A673 (cell line): ENCODE results near the gene CBLB.

ENCODE experiments used
- EZH2 ChIP-seq: fragments of 200-600 bp; sonication (generic); IDR thresholded peaks from 2 replicates; pipeline ENCODE4 v1.6.1; 2017; ENCODE audit warnings: borderline replicate concordance, low read depth, mild to moderate bottlenecking, mixed read lengths, antibody characterized with exemption, low read length; ENCODE audit not compliant: poor library complexity, severe bottlenecking
- TF ChIP-seq, protein P1 (sequence below): fragments of 300-800, 200-600 bp; sonication (generic); conservative IDR thresholded peaks from 2 replicates; pipeline ENCODE4 v1.5.1; 2017; ENCODE audit warnings: low read depth, mild to moderate bottlenecking, antibody characterized with exemption, low read length, moderate library complexity, mixed read lengths

DNA sequence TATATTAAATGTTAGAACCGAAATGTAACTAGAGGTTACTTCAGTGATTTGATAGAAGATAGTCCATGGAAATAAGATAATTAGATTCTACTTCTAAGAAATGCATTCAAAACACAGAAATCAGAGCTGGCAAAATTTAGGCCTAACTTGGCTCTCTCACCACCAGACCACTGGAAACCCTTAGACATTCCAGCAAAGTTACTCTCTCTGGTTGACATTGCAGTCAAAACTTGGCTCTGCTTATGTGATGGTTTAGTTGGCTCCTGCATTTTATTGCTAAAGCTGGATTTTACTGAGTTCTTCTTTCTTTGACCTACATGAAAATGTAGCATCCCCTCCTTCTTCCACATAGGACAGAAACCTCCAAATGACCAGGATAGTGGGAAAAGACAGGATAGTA lies 35.4 kb upstream of the CBLB start:
- TF ChIP-seq, protein P1, sequence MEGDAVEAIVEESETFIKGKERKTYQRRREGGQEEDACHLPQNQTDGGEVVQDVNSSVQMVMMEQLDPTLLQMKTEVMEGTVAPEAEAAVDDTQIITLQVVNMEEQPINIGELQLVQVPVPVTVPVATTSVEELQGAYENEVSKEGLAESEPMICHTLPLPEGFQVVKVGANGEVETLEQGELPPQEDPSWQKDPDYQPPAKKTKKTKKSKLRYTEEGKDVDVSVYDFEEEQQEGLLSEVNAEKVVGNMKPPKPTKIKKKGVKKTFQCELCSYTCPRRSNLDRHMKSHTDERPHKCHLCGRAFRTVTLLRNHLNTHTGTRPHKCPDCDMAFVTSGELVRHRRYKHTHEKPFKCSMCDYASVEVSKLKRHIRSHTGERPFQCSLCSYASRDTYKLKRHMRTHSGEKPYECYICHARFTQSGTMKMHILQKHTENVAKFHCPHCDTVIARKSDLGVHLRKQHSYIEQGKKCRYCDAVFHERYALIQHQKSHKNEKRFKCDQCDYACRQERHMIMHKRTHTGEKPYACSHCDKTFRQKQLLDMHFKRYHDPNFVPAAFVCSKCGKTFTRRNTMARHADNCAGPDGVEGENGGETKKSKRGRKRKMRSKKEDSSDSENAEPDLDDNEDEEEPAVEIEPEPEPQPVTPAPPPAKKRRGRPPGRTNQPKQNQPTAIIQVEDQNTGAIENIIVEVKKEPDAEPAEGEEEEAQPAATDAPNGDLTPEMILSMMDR: no peak
- TF ChIP-seq EZH2: no peak
